ENCODE results near the gene CCDC34.

Gene CCDC34

GRCh38 chr11:27392278-27393114 is 29.5 kb upstream of the CCDC34 start:
- in situ Hi-C loops (cut with HindIII; ENCODE audit: low sequenced_read_pairs): no loop called here

GRCh38 chr11:27391331-27392015 is 28.5 kb upstream of the CCDC34 start:
- in situ Hi-C loops (cut with HindIII; ENCODE audit: low sequenced_read_pairs): no loop called here

GRCh38 chr11:27390318-27391295 is 27.6 kb upstream of the CCDC34 start:
- in situ Hi-C loops (cut with HindIII; ENCODE audit: low sequenced_read_pairs): no loop called here

- in situ Hi-C loops (cut with HindIII; ENCODE audit: low sequenced_read_pairs): no loop called here
These were observed 25.9 kb upstream of the CCDC34 start for GRCh38 chr11:27388869-27389268.

GRCh38 chr11:27388001-27388400 is 25.0 kb upstream of the CCDC34 start:
- in situ Hi-C loops (cut with HindIII; ENCODE audit: low sequenced_read_pairs): no loop called here

- in situ Hi-C loops (cut with HindIII; ENCODE audit: low sequenced_read_pairs): no loop called here
These were observed 24.3 kb upstream of the CCDC34 start for GRCh38 chr11:27387362-27387761.

- in situ Hi-C loops (cut with HindIII; ENCODE audit: low sequenced_read_pairs): no loop called here
These were observed 23.3 kb upstream of the CCDC34 start for GRCh38 chr11:27386181-27386845.

- in situ Hi-C loops (cut with HindIII; ENCODE audit: low sequenced_read_pairs): no loop called here
These were observed 22.2 kb upstream of the CCDC34 start for GRCh38 chr11:27385245-27385644.

- in situ Hi-C loops (cut with HindIII; ENCODE audit: low sequenced_read_pairs): no loop called here
These were observed 21.2 kb upstream of the CCDC34 start for GRCh38 chr11:27384227-27384626.

- in situ Hi-C loops (cut with HindIII; ENCODE audit: low sequenced_read_pairs): no loop called here
These were observed 20.6 kb upstream of the CCDC34 start for GRCh38 chr11:27383645-27384044.

- in situ Hi-C loops (cut with HindIII; ENCODE audit: low sequenced_read_pairs): no loop called here
These were observed 18.2 kb upstream of the CCDC34 start for GRCh38 chr11:27381238-27381666.

- in situ Hi-C loops (cut with HindIII; ENCODE audit: low sequenced_read_pairs): no loop called here
These were observed 17.8 kb upstream of the CCDC34 start for GRCh38 chr11:27380771-27381170.

- in situ Hi-C loops (cut with HindIII; ENCODE audit: low sequenced_read_pairs): no loop called here
These were observed 16.4 kb upstream of the CCDC34 start for GRCh38 chr11:27379449-27379848.

- in situ Hi-C loops (cut with HindIII; ENCODE audit: low sequenced_read_pairs): no loop called here
These were observed 12.4 kb upstream of the CCDC34 start for GRCh38 chr11:27375370-27375769.

- in situ Hi-C loops (cut with HindIII; ENCODE audit: low sequenced_read_pairs): no loop called here
These were observed 11.0 kb upstream of the CCDC34 start for GRCh38 chr11:27373856-27374602.

GRCh38 chr11:27373392-27373791 is 10.4 kb upstream of the CCDC34 start:
- in situ Hi-C loops (cut with HindIII; ENCODE audit: low sequenced_read_pairs): no loop called here

- in situ Hi-C loops (cut with HindIII; ENCODE audit: low sequenced_read_pairs): no loop called here
These were observed 9.1 kb upstream of the CCDC34 start for GRCh38 chr11:27372164-27372563.

- in situ Hi-C loops (cut with HindIII; ENCODE audit: low sequenced_read_pairs): no loop called here
These were observed 8.5 kb upstream of the CCDC34 start for GRCh38 chr11:27371489-27371888.

- in situ Hi-C loops (cut with HindIII; ENCODE audit: low sequenced_read_pairs): no loop called here
These were observed 7.4 kb upstream of the CCDC34 start for GRCh38 chr11:27370374-27370773.

- in situ Hi-C loops (cut with HindIII; ENCODE audit: low sequenced_read_pairs): no loop called here
These were observed 4.9 kb upstream of the CCDC34 start for GRCh38 chr11:27367881-27368280.

All from endothelial cell of hepatic sinusoid (primary cell).